H9 (cell line): Measurements from ENCODE around the gene SLC2A1. TPM values are rescaled to one million over a fixed set of nuclear protein-coding genes. Genes with fewer than 3 reads are reported as not detected.

Source experiments
- DNase-seq: peaks from one replicate; pipeline ENCODE4 v3.0.0-alpha.2; 2017
- H2AFZ ChIP-seq: one replicate; pipeline ENCODE4 v1.6.1; 2013; ENCODE audit warnings: mild to moderate bottlenecking, low read length, control low read depth, moderate library complexity
- H2AK5ac ChIP-seq: 2 replicates; pipeline ENCODE4 v1.6.1; 2013; ENCODE audit warnings: low read length, control low read depth, mixed read lengths; ENCODE audit not compliant: insufficient read length
- H2BK120ac ChIP-seq: one replicate; pipeline ENCODE4 v1.6.1; 2013; ENCODE audit warnings: low read depth, mild to moderate bottlenecking, low read length, control low read depth, inconsistent platforms; ENCODE audit not compliant: poor library complexity, severe bottlenecking
- H2BK12ac ChIP-seq: 2 replicates; pipeline ENCODE4 v1.6.1; 2013; ENCODE audit warnings: low read length, control low read depth, mixed read lengths, low read depth; ENCODE audit not compliant: insufficient read length
- H2BK15ac ChIP-seq: 2 replicates; pipeline ENCODE4 v1.6.1; 2013; ENCODE audit warnings: low read depth, low read length, control low read depth
- H2BK20ac ChIP-seq: one replicate; pipeline ENCODE4 v1.6.1; 2013; ENCODE audit warnings: low read depth, mild to moderate bottlenecking, low read length, control low read depth, inconsistent platforms; ENCODE audit not compliant: poor library complexity, severe bottlenecking
- H2BK5ac ChIP-seq: 2 replicates; pipeline ENCODE4 v1.6.1; 2013; ENCODE audit warnings: low read length, control low read depth, mixed read lengths; ENCODE audit not compliant: insufficient read length
- H3K14ac ChIP-seq: 2 replicates; pipeline ENCODE4 v1.6.1; 2013; ENCODE audit warnings: low read length, control low read depth; ENCODE audit not compliant: insufficient read depth
- H3K18ac ChIP-seq: 2 replicates; pipeline ENCODE4 v1.6.1; 2013; ENCODE audit warnings: low read depth, mild to moderate bottlenecking, mixed read lengths, low read length, control low read depth; ENCODE audit not compliant: insufficient read length
- H3K23ac ChIP-seq: 2 replicates; pipeline ENCODE4 v1.6.1; 2013; ENCODE audit warnings: low read length, control low read depth, mixed read lengths, low read depth; ENCODE audit not compliant: insufficient read length
- H3K23me2 ChIP-seq: 2 replicates; pipeline ENCODE4 v1.6.1; 2013; ENCODE audit warnings: low read depth, mild to moderate bottlenecking, mixed read lengths, low read length, control low read depth; ENCODE audit not compliant: insufficient read length, poor library complexity, severe bottlenecking
- H3K27ac ChIP-seq: 2 replicates; pipeline ENCODE4 v1.5.1; 2013; ENCODE audit warnings: low read length, control low read depth, mixed read lengths, low read depth; ENCODE audit not compliant: insufficient read length
- H3K27me3 ChIP-seq: 2 replicates; pipeline ENCODE4 v1.6.1; 2013; ENCODE audit warnings: low read length, control low read depth, inconsistent platforms; ENCODE audit not compliant: insufficient read depth
- H3K4ac ChIP-seq: 2 replicates; pipeline ENCODE4 v1.6.1; 2013; ENCODE audit warnings: low read depth, mild to moderate bottlenecking, control low read depth, inconsistent platforms, low read length, moderate library complexity
- H3K4me1 ChIP-seq: 2 replicates; pipeline ENCODE4 v1.6.1; 2013; ENCODE audit warnings: low read length, control low read depth, inconsistent platforms; ENCODE audit not compliant: insufficient read depth
- H3K4me2 ChIP-seq: 2 replicates; pipeline ENCODE4 v1.6.1; 2013; ENCODE audit warnings: low read length, control low read depth, mixed read lengths; ENCODE audit not compliant: insufficient read length, insufficient read depth
- H3K56ac ChIP-seq: 2 replicates; pipeline ENCODE4 v1.6.1; 2013; ENCODE audit warnings: low read depth, mild to moderate bottlenecking, mixed read lengths, low read length, control low read depth; ENCODE audit not compliant: insufficient read length
- H3K79me1 ChIP-seq: 2 replicates; pipeline ENCODE4 v1.6.1; 2013; ENCODE audit warnings: low read depth, mild to moderate bottlenecking, moderate library complexity, low read length, control low read depth, inconsistent platforms; ENCODE audit not compliant: insufficient read depth, poor library complexity, severe bottlenecking
- H3K79me2 ChIP-seq: 2 replicates; pipeline ENCODE4 v1.6.1; 2013; ENCODE audit warnings: low read length, control low read depth, inconsistent platforms; ENCODE audit not compliant: insufficient read depth
- H3K9ac ChIP-seq: 2 replicates; pipeline ENCODE4 v1.6.1; 2013; ENCODE audit warnings: low read length, control low read depth, mixed read lengths; ENCODE audit not compliant: insufficient read length; ENCODE audit errors: extremely low read depth
- H3K9me3 ChIP-seq: one replicate; pipeline ENCODE4 v1.6.1; 2013; ENCODE audit warnings: low read depth, low read length, inconsistent platforms; ENCODE audit not compliant: control insufficient read depth
- H3T11ph ChIP-seq: one replicate; pipeline ENCODE4 v1.6.1; 2013; ENCODE audit warnings: mild to moderate bottlenecking, low read length, control low read depth, inconsistent platforms
- H4K20me1 ChIP-seq: one replicate; pipeline ENCODE4 v1.6.1; 2013; ENCODE audit not compliant: control insufficient read depth, insufficient read length, insufficient read depth
- H4K5ac ChIP-seq: 2 replicates; pipeline ENCODE4 v1.6.1; 2013; ENCODE audit warnings: low read depth, mild to moderate bottlenecking, mixed read lengths, low read length, control low read depth; ENCODE audit not compliant: insufficient read length
- H4K8ac ChIP-seq: replicated peaks from 2 replicates; pipeline ENCODE4 v1.6.1; 2013; ENCODE audit warnings: low read length, control low read depth, mixed read lengths, low read depth; ENCODE audit not compliant: insufficient read length
- H4K91ac ChIP-seq: 2 replicates; pipeline ENCODE4 v1.6.1; 2013; ENCODE audit warnings: low read depth, mild to moderate bottlenecking, moderate library complexity, mixed read lengths, low read length, control low read depth; ENCODE audit not compliant: insufficient read length
- H3K27ac Mint-ChIP-seq, 3 experiments: 2 replicates in 2 of 3; 3 replicates in 1 of 3; pipeline ENCODE4 v1.8.0; 2020 to 2021; ENCODE audit warnings: mixed read lengths in 3 of 3, mild to moderate bottlenecking in 1 of 3, moderate library complexity in 1 of 3
- H3K27me3 Mint-ChIP-seq: 2 replicates; pipeline ENCODE4 v1.8.0; 2021; ENCODE audit warnings: low read depth, mild to moderate bottlenecking, moderate library complexity, mixed read lengths
- H3K36me3 Mint-ChIP-seq, 3 experiments: 2 replicates in 2 of 3; 3 replicates in 1 of 3; pipeline ENCODE4 v1.8.0; 2020 to 2021; ENCODE audit warnings: low read depth in 3 of 3, mixed read lengths in 3 of 3; ENCODE audit not compliant: insufficient read depth in 1 of 3
- H3K4me1 Mint-ChIP-seq, 2 experiments: 2 replicates each; pipeline ENCODE4 v1.8.0; 2020; ENCODE audit warnings: mixed read lengths in 2 of 2
- H3K4me3 Mint-ChIP-seq, 2 experiments: 2 replicates in 1 of 2; 3 replicates in 1 of 2; pipeline ENCODE4 v1.8.0; 2020 to 2021; ENCODE audit warnings: mild to moderate bottlenecking in 2 of 2, mixed read lengths in 2 of 2, moderate library complexity in 1 of 2
- H3K9me3 Mint-ChIP-seq, 2 experiments: 2 replicates in 1 of 2; 3 replicates in 1 of 2; pipeline ENCODE4 v1.8.0; 2020; ENCODE audit warnings: mild to moderate bottlenecking in 2 of 2, mixed read lengths in 2 of 2, moderate library complexity in 1 of 2
- WGBS: extraction: QIAGEN DNeasy Blood & Tissue Kit; methylation state at CpG from one replicate; pipeline ENCODE4 v1.1.7; 2013; ENCODE audit warnings: missing lambda C conversion rate, low lambda C conversion rate, mixed read lengths; ENCODE audit not compliant: insufficient read length; ENCODE audit errors: extremely low coverage; 5-methylcytosine and 5-hydroxymethylcytosine counted together
- total RNA-seq: library from RNA; stranded (reverse); gene quantifications from 2 replicates; pipeline ENCODE4 v1.2.1, GENCODE V29; 2021
- TF ChIP-seq, protein P1 (sequence below): fragments of 200-600 bp; sonication (generic); conservative IDR thresholded peaks from 3 replicates; pipeline ENCODE4 v1.8.0; 2021; ENCODE audit warnings: antibody characterized with exemption, mild to moderate bottlenecking

Gene SLC2A1
- total RNA-seq, 1 experiment from 2014 or later: 186 TPM

DNA sequence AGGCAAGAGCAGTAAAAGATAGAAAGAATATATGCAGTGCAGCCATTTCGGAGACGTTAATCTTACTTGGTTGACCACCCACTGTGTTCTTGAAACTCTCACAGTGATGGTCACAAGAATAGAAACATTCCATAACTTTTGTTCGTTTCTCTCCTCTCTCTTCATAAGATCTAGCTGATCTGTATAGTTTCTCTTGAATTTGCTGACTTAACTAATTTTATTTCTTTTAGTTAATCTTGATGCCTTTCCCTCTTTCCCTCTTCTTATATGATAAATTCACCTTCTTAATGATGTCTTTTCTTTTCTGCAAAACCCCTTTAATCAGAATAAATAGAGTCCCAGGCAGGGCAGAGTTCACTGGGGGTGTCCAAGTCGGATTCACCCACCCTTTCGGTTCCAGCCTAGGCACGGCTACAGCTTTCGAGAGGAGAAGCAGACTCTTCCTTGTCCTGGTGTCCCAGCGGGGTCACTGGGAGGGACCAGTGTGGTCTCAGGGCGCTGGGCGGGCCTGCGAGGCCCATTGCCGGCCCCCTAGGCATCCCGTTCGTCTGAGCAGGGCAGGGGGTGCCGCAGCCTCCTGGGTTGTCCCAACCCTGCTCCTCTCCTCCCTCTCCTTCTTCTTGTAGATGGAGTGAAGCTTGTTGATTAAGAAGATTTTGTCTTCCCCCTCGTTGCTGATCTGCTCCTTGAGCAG, 72.5 kb downstream of the SLC2A1 start:
- Histone ChIP-seq H3K4ac (no peak overlapping the region), H4K20me1 (no peaks in the 10 kb centered on the region), H2AK5ac (no peak overlapping the region), H3K56ac (no peak overlapping the region), H3K9me3 (no peaks in the 10 kb centered on the region), H3K9ac (no peak overlapping the region), H2BK5ac (no peak overlapping the region), H3K79me1 (no peaks in the 10 kb centered on the region), H3K14ac (no peak overlapping the region), H3K27me3 (no peaks in the 10 kb centered on the region), H3K23ac (no peak overlapping the region), H4K8ac (no peak overlapping the region), H2BK15ac (no peak overlapping the region), H4K5ac (no peak overlapping the region), H2BK20ac (no peak overlapping the region), H3K79me2 (no peaks in the 10 kb centered on the region), H3K4me1 (no peaks in the 10 kb centered on the region), H3K27ac (no peak overlapping the region), H3K18ac (no peak overlapping the region), H3T11ph (no peak overlapping the region), H4K91ac (no peak overlapping the region), H2AFZ (no peak overlapping the region), H2BK12ac (no peak overlapping the region), H2BK120ac (no peak overlapping the region), H3K23me2 (no peaks in the 10 kb centered on the region), H3K4me2 (no peak overlapping the region)
- H3K27me3 Mint-ChIP-seq: no peaks in the 10 kb centered on the region; the same call in 1 of the 2 replicates
- no peak overlapping the region for H3K27ac Mint-ChIP-seq
- H3K9me3 Mint-ChIP-seq: no peaks in the 10 kb centered on the region; a peak in 1 of 5 replicates
- no CpG with 5 or more reads among the region's 16 CpGs for WGBS
- no peaks in the 10 kb centered on the region for H3K36me3 Mint-ChIP-seq
- no peaks in the 10 kb centered on the region for H3K4me1 Mint-ChIP-seq
- no peak for DNase-seq
- TF ChIP-seq, protein P1, sequence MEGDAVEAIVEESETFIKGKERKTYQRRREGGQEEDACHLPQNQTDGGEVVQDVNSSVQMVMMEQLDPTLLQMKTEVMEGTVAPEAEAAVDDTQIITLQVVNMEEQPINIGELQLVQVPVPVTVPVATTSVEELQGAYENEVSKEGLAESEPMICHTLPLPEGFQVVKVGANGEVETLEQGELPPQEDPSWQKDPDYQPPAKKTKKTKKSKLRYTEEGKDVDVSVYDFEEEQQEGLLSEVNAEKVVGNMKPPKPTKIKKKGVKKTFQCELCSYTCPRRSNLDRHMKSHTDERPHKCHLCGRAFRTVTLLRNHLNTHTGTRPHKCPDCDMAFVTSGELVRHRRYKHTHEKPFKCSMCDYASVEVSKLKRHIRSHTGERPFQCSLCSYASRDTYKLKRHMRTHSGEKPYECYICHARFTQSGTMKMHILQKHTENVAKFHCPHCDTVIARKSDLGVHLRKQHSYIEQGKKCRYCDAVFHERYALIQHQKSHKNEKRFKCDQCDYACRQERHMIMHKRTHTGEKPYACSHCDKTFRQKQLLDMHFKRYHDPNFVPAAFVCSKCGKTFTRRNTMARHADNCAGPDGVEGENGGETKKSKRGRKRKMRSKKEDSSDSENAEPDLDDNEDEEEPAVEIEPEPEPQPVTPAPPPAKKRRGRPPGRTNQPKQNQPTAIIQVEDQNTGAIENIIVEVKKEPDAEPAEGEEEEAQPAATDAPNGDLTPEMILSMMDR: no peak
- no peak overlapping the region for H3K4me3 Mint-ChIP-seq
